ENCODE data around the gene LBHD1. TPM values are rescaled to one million over a fixed set of nuclear protein-coding genes. Genes with fewer than 3 reads are reported as not detected.
"Not testable (repeated sequence)": the region's sequence is repeated elsewhere in the genome, so short reads cannot be mapped to it uniquely, and the experiment has no call there.

Gene LBHD1
- total RNA-seq, 1 donor from 2014 or later, result 1.7 TPM

DNA sequence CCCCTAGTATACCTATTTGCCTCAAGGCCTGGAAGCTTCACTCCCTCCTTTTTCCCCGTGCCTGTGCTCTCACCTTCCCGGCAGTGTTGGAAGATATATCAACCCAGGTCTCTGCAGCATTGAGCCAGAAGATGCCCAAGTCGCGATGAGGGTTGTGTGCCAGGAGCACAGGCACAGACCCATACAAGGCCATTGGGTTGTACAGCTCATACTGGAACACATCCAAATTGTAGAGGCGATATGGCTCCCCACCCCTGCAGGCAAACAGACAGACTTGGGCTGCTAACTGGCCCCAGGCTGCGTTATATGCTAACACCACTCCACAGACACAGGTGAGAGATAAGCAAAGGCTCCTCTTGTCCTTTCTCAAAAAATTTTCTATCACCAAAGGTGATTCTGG is 39.6 kb downstream of the LBHD1 start:
- ATAC-seq, result no peak
- intact Hi-C loops (cut with micrococcal nuclease), result no loop called here
- DNase-seq, result no peak

DNA sequence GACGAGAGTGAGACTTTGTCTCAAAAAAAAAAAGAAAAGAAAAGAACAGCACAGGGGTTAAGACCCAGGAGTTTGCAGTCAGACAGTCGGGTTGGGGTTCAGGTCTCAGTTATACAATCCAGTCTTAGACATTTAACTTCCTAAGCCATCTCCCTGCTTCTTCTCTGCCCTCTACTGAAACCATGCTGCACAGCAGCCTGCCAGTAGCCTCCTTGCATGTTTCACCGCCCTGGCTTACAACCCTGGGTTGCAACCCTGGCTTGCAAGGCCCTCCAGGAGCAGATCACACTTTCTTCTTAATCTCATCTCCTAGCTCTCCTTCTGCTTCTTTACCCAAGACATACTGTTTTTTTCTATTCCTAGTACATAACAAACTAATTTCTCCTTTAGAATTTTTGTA is 44.4 kb downstream of the LBHD1 start:
- DNase-seq, result no peak
- ATAC-seq, result no peak
- intact Hi-C loops (cut with micrococcal nuclease), result no loop called here

DNA sequence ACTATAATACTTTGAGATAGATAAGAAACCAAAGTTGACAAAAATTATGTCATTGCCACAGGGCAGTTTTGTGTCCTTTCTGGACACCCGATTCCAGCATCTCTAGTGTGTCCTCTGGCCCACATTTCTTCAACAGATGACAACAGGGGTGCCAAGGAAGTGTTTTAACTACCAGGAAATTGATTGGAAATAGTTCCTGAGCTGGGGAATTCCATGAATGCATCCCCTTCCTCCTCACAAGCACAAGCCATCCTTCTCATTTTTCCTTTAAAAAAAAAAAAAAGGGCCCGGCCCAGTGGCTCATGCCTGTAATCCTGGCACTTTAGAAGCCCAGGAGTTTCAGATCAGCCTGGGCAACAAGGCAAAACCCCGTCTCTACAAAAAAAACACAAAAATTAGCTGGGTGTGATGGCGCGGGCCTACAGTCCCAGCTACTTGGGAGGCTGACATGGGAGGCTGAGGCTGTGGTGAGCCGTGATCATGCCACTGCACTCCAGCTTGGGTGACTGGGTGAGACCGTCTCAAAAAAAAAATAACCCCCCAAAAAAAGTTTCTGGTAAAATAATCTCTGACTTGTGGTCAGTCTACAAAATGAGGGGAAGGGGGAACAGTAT is 49.5 kb downstream of the LBHD1 start:
- intact Hi-C loops (cut with micrococcal nuclease), result no loop called here
- DNase-seq (no peak), ATAC-seq (no peak)

DNA sequence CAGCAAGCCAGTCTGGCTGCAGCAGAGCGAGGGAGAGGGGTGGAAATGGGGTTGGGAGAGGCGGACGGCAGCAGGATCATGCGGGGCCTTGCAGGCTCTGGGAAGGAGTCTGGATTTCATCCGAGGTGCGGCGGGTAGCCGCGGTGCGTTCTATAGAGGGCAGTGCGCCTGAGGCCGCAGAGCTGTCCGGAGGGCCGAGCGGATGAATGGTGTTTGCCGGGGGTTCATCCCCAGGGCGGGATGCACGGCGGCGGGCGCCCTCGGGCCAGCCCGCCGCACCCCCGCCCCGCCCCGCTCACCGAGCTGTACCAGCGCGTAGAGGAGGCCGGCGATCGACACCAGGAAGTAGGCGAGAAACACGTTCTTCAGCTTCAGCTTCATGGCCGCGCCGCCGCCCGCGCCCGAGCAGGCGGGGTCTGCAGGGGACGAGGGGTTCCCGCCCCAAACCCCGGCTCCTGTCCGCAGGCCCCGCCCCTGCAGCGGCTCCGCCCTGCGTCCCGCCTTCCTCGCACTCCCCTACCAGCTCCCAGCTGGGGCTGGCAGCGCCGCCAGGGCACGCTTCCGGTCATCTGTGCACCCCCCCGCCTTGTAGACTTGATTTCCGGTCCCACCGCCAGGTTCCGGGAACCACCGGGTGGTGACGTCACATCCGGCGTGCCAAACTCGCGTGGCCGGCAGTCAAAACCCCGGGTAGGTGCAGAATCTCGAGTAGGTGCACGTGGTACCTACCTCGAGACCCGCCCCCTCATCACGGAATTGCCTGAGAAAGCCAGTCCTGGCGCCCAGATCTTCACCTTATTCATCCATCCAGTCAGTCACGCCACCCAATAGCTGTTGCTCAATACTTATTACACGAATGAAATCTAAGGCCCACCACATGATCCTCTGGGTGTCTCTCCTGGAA is 50.2 kb downstream of the LBHD1 start, which contains the start of gene B3GAT3:
Gene B3GAT3, minus strand, starts transcription at position 420 of the 904 bp plus-strand sequence. Its CDS starts 39 bp downstream, at position 381.
- peak; percentile 99 for ATAC-seq
- DNase-seq, result peak; percentile 99
- intact Hi-C loops (cut with micrococcal nuclease), result no loop called here

DNA sequence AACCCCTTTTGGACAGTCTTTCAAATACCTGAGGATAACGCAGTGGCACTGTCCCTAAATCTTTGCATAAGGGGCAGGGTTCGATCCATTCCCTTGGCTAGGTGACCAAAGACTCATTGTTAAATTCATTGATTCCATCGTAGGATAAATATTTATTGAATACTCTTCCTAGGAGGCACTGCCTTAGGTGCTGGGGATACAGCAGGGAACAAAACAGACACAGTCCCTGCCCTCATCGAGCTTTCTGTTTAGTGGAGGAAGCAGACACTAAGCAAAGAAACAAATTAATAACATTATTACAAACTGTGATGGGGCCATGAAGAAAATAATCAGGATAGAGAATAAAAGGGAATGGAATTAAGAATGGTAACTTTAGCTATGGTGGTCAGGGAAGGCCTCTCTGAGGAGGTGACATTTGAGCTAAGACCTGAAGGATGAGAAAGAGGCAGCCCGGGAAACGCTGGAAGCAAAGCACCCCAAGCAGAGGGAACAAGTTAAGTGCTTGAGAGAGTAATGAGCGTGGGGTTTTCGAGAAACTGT is 51.0 kb downstream of the LBHD1 start:
- ATAC-seq, result no peak
- no peak for DNase-seq
- intact Hi-C loops (cut with micrococcal nuclease), result no loop called here

DNA sequence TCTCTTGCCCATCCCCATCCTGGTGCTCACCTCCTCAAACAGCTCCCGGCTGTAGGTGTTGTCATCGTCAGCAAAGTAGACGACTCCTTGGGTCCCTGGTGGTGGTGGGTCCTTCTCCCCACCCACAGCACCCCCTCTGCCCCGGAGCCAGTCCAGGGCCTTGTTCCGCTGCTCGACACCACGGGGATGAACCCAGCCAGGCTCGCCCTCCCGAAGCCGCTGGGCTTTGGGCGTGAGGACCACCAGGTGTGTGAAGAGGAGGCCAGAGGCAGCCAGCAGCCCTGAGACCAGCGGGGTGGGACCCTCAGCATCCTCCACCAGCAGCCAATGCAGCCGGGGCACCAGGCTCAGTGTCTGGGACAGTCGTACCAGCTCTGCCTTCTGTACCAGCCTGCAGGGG is 55.1 kb downstream of the LBHD1 start:
- DNase-seq; ATAC-seq; intact Hi-C loops (cut with micrococcal nuclease): not testable (repeated sequence)

DNA sequence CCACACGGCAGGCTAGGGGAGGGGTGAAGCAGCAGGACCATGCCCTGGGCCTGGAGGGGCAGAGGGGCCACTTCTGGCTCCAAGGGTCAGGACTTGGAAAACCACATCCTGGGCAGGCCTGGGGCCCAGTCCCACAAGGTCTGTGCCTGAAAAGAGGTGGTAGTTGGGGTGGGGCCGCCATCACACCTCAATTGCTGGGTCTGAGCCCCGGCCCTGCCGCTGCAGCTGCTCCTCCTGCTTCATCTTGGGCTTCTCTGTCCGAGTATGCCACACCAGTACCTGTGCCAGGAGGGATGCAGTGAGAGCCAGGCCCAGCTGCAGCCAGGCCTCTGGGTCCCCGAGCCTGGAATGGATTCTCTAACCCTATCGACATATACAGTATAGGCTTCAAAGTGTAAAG is 56.5 kb downstream of the LBHD1 start:
- intact Hi-C loops (cut with micrococcal nuclease), result no loop called here
- DNase-seq (no peak), ATAC-seq (no peak)

DNA sequence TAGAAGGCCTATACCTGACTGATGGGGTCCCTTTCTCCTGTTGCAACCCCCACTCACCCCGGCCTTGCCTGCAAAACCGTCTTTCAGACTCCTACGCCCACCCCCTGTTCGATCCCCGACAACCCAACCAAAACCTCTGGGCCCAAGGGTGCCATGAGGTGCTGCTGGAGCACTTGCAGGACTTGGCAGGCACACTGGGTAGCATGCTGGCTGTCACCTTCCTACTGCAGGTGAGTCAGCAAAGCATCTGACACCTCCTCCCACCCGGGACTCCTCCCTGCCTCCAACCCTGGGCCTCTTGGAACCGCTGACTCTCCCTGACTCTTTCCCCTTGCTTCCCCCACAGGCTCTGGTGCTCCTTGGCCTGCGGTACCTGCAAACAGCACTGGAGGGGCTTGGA is 57.8 kb downstream of the LBHD1 start:
- no peak for ATAC-seq
- intact Hi-C loops (cut with micrococcal nuclease), result no loop called here
- no peak for DNase-seq

DNA sequence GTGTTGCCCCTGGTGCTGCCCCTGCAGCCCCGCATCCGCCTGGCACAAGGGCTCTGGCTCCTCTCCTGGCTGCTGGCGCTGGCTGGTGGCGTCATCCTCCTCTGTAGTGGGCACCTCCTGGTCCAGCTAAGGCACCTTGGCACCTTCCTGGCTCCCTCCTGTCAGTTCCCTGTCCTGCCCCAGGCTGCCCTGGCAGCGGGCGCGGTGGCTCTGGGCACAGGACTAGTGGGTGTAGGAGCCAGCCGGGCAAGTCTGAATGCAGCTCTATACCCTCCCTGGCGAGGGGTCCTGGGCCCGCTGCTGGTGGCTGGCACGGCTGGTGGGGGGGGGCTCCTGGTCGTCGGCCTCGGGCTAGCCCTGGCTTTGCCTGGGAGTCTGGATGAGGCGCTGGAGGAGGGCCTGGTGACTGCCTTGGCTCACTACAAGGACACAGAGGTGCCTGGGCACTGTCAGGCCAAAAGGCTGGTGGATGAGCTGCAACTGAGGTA is 58.7 kb downstream of the LBHD1 start:
- DNase-seq, result no peak
- intact Hi-C loops (cut with micrococcal nuclease), result no loop called here
- ATAC-seq, result peak; percentile 2

Other genes starting within 250 kb of the LBHD1 start
- 354 TPM for gene AHNAK, start 125.5 kb downstream of the LBHD1 start, total RNA-seq
- 804 TPM for gene EEF1G, start 98.4 kb downstream of the LBHD1 start, total RNA-seq
- 12.3 TPM for gene TUT1, start 80.7 kb downstream of the LBHD1 start, total RNA-seq
- gene MTA2, start 70.4 kb downstream of the LBHD1 start, total RNA-seq, result 33.1 TPM
- gene EML3, start 59.5 kb downstream of the LBHD1 start, total RNA-seq, result 12.9 TPM
- 1.7 TPM for gene ROM1, start 59.0 kb downstream of the LBHD1 start, total RNA-seq
- 12.1 TPM for gene B3GAT3, start 50.3 kb downstream of the LBHD1 start, total RNA-seq
- 106 TPM for gene GANAB, start 25.7 kb downstream of the LBHD1 start, total RNA-seq
- gene INTS5, start 19.0 kb downstream of the LBHD1 start, total RNA-seq, result 12.0 TPM
- 27.1 TPM for gene C11orf98, start 7.1 kb downstream of the LBHD1 start, total RNA-seq
- gene CSKMT, start 7.0 kb downstream of the LBHD1 start, total RNA-seq, result 3.1 TPM
- 7.7 TPM for gene UQCC3, start 594 bp downstream of the LBHD1 start, total RNA-seq
- gene UBXN1, start 6.8 kb upstream of the LBHD1 start, total RNA-seq, result 88.6 TPM
- gene LRRN4CL, start 17.3 kb upstream of the LBHD1 start, total RNA-seq, result 3.4 TPM
- 15.2 TPM for gene BSCL2, start 35.2 kb upstream of the LBHD1 start, total RNA-seq
- gene GNG3, start 35.4 kb upstream of the LBHD1 start, total RNA-seq, result not detected
- gene HNRNPUL2, start 55.2 kb upstream of the LBHD1 start, total RNA-seq, result 35.8 TPM
- 15.1 TPM for gene TTC9C, start 56.2 kb upstream of the LBHD1 start, total RNA-seq
- 10.1 TPM for gene ZBTB3, start 81.9 kb upstream of the LBHD1 start, total RNA-seq
- gene POLR2G, start 89.3 kb upstream of the LBHD1 start, total RNA-seq, result 43.5 TPM
- gene TAF6L, start 99.1 kb upstream of the LBHD1 start, total RNA-seq, result 8.8 TPM
- gene TMEM179B, start 115.1 kb upstream of the LBHD1 start, total RNA-seq, result 16.9 TPM
- 21.7 TPM for gene TMEM223, start 119.7 kb upstream of the LBHD1 start, total RNA-seq
- gene NXF1, start 133.2 kb upstream of the LBHD1 start, total RNA-seq, result 49.6 TPM
- 19.5 TPM for gene STX5, start 159.8 kb upstream of the LBHD1 start, total RNA-seq
- gene TEX54, start 160.6 kb upstream of the LBHD1 start, total RNA-seq, result not detected
- 25.8 TPM for gene WDR74, start 167.3 kb upstream of the LBHD1 start, total RNA-seq
- 36.4 TPM for gene SLC3A2, start 208.6 kb upstream of the LBHD1 start, total RNA-seq
- gene CHRM1, start 249.1 kb upstream of the LBHD1 start, total RNA-seq, result 0.07 TPM

All from left ventricle myocardium superior (tissue), 1 donor.